ENCODE data around the gene SURF6.

Gene SURF6

DNA sequence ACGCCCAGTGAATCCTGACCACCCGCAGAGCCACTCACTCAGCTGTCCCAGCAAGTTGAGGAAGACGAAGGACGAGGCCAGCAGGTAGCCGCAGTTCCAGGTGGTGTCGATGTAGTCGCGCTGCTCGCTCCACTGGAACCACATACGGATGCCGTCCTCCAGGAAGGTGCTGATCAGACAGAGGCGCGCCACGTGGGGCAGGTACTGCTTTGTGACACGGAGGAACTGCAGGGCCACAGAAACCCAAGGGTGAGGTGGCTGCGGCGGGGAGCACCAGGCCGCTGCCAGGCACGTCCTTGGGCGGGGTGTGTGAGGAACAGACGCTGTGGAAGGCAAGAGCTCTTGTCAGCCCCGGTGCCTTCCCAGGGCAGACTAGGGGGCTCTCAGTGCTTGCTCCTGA, 31.2 kb upstream of the SURF6 start:
- no peak for DNase-seq

- DNase-seq, result no peak
Measured at GRCh38 chr9:133366435-133366834, 30.4 kb upstream of the SURF6 start.

- no peak for DNase-seq
Measured at GRCh38 chr9:133362359-133363044, 26.5 kb upstream of the SURF6 start.

DNA sequence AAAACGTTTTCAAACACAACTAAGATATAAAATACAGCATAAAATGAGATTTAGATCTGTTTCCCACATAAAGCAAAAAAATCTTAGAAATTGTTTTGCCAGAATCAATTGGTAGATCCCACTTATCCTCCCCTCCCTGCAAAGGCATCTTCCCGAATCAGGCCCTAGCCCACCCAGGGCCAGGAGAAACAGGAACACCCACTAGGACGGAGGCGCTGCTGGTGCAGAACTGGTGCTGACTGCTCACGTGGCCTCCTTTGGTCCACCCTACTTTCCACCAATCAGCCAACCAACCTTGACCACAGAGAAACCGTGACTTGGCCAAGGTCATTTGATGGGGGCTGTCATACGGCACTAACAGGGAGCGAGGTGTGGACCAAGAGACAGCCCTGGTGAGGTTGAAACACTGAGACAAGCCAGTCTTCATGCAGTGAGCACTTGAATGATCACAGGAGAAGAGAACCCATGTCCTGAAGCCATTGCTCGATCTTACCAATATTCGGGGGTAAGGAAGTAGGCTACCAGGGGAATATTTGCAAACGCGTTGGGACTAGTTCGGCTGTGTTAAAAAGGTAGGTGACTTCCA, 25.6 kb upstream of the SURF6 start:
- no peak for DNase-seq

DNA sequence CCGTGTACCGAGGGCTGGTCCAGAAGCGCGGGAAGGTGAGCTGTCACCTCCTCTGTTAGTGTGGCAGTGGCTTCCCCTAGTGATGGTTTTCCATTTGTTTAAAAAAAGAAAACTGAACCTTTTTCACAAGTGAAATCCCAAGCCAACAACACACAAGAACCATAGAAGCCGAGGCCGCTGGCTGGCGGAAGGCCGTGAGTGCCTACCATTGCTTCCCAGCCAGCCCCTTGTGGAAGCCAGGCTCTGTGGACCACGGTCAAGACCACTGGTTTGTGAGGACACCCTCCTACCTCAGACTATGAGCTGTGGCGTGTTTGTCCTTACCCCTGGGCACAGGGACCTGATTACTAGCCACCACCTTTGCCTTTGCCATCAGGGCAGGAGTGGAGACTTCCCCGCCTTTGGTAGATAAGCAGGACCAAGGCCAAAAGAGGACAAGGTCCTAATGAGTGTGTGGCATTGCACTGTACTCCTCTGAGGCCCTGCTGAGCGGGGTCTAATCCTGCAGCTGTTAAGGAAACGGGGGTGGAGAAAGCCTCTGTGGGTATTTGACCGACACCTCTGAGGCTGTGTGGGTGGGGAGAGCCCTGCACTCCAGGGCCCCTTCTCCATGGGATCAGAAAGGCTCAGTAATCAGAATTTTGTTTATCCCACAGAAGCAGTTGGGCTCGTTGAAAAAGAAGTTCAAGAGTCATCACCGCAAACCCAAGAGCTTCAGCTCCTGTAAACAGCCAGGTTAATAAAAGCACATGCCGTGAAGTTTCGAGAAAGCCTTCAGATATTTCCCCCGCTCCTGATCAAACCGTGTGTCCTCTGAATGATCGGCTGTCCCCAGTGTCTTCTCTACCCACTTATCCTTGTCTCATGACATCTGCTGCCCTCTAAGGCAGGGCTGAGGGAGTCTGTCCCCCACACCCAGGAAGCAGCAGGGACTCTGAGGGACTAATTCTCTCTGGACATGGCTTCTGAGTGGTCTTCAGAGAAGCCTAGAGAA, 24.7 kb upstream of the SURF6 start:
- DNase-seq, result no peak

GRCh38 chr9:133359399-133360175, 23.6 kb upstream of the SURF6 start:
- no peak for DNase-seq

- DNase-seq, result no peak
Measured at GRCh38 chr9:133357656-133358055, 21.7 kb upstream of the SURF6 start.

- peak; percentile 89 to 92 for DNase-seq
Measured at GRCh38 chr9:133356391-133357091, 20.6 kb upstream of the SURF6 start, which contains the start of the genes SURF1 and SURF2. SURF1 (minus strand) TSS chr9:133356487; CDS start chr9:133356453, 34 bp downstream. SURF2 (plus strand) TSS chr9:133356550; CDS start chr9:133356593, 43 bp downstream.

- DNase-seq, result no peak
Measured at GRCh38 chr9:133355881-133356357, 19.9 kb upstream of the SURF6 start.

GRCh38 chr9:133354766-133355165, 18.8 kb upstream of the SURF6 start:
- DNase-seq, result no peak

DNA sequence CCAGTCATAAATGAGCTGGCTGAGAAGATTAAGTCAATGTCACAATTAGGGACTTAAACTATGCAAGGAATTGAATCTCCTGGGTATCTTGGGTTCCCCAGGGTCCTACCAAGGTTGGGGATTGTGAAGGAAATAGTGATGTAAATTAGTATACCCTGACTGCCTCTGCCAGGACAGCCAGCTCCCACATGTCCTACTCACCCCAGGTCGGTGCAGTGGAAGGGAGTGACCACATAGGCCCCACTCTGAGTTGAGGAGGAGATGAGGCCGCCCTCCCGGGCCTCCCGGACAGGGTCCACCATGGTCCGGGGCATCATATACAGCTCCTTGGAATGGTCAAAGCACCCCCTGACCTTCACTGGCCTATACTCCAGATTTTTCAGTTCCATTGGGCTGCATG, 17.6 kb upstream of the SURF6 start:
- DNase-seq, result no peak

- no peak for DNase-seq
Measured at GRCh38 chr9:133352635-133353340, 16.8 kb upstream of the SURF6 start.

DNA sequence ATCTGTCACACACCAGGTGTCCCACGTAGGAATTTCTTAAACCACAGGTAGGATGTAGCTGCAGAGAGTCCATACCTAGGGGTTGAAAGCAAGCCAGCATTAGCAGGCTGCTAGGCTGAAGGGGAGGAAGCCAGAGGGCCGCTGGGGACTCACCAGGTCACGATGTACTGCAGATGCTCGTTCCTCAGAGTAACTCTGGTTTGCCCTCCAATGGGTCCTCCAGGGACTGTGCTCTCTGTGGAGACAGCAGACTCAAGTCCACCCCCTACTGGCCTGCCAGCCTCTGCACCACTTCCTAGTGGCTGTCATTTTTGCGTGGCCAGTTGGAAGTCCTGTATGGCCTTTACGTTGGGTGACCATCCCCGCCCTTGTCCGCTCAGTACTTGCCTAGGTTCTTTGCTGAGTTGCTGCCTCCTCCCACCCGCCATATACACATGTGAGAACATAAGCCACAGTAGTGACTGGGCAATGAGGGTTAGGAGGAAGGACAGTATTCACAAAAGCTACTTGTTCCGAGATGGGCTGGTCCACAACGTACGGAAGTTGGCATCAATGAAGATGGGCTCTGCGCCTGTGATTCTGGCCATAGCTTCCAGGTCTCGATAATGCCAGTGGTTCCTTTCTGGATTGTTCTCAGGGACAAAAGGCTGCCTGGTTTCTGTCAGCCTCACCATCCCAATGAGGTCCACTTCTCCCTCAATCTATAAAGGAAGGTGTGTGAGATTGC, 16.1 kb upstream of the SURF6 start:
- peak in 1 of 2 donors; percentile 51 for DNase-seq

DNA sequence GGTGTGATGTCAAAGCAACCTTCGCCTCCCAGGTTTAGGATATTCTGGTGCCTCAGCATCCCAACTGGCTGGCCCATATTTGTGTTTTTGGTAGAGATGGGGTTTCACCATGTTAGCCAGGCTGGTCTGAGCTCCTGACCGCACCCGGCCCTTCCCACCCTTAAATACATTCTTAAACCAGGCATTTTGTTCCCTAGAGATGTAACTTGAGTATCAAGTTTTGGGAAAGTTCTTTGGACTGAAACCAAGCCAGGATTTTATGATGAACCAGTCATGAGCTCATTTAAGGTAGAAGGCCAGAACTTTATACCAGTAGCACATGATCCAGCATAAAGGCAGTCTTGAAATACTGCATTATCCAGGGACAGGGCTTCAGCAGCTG, 15.5 kb upstream of the SURF6 start:
- DNase-seq, result no peak

DNA sequence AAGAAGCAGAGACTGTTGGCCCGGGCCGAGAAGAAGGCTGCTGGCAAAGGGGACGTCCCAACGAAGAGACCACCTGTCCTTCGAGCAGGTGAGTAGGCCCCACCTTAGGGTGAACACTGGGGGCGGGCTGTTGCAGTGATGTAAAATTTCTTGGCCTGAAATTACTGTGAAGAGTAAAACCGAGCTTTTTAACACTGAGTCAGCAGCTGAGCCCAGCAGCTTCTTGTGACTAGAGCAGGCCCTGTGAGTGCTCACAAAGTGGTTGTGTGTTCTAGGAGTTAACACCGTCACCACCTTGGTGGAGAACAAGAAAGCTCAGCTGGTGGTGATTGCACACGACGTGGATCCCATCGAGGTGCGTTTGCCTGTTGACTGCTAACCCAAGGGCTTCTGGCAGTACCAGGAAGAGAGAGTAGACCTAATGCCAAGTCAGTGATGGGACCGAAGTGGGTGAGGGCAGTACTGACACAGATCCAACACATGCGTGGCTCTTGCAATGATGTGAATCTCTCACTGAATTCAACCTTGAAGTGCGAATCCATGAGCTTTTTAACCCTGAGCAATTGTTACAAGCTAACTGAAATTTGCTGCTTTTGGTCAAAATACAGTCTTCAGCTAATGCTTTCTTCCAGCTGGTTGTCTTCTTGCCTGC, 14.1 kb upstream of the SURF6 start:
- no peak for DNase-seq

- DNase-seq, result no peak
Measured at GRCh38 chr9:133348718-133349573, 13.0 kb upstream of the SURF6 start.

- peak; percentile 87 to 89 for DNase-seq
Measured at GRCh38 chr9:133347985-133348717, 12.2 kb upstream of the SURF6 start, which contains the start of the genes MED22 and RPL7A. MED22 (minus strand) TSS chr9:133348131; CDS start chr9:133346662, 1,469 bp downstream. RPL7A (plus strand) TSS chr9:133348218; CDS start chr9:133348244, 26 bp downstream.

- DNase-seq, result no peak
Measured at GRCh38 chr9:133347515-133347984, 11.6 kb upstream of the SURF6 start.

Measured in stimulated activated CD4-positive, alpha-beta T cell treated with anti-CD3 and anti-CD28 coated beads, Interleukin-2, amount 100 ng/mL, for 48 hours (primary cell).